ENCODE measurements around the gene TPT1. TPM values are rescaled to one million over a fixed set of nuclear protein-coding genes. Genes with fewer than 3 reads are reported as not detected.

Gene TPT1
- total and polyA plus RNA-seq, 9 of the 15 experiments (the other 6 are each of a cell fraction or from before 2014, with no cell fraction given), result 602 to 2,508 (median 1,784) TPM

DNA sequence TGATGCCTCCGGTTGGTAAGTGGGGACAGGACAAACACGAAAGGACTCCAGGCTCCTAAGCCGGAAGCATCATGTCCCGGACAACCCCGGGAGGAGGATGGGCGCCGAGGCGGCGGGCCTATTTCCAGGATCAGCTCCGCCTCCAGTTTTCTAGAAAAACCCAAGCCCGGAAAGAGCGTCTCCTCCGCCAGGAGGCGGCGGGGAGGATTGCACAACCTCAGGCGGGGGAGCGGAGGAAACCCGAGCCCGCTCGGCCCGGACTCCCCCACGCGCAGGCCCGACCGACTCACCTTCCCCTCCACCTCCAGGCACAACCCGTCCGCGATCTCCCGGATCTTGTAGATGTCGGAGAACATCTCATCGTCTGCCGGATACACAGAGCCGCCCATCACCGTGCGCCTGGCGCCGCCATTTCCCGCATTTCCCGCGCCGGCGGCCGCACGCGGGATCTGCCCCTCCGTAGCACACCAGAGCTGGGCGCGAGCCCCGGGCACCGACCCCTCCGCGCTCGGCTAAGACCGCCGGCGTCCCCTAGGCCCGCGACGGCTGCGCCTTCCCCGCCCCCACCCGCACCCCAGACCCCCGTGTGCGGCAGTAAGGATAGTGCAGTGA is 455 bp downstream of the TPT1 start (continued):
- TF ChIP-seq, protein P1, sequence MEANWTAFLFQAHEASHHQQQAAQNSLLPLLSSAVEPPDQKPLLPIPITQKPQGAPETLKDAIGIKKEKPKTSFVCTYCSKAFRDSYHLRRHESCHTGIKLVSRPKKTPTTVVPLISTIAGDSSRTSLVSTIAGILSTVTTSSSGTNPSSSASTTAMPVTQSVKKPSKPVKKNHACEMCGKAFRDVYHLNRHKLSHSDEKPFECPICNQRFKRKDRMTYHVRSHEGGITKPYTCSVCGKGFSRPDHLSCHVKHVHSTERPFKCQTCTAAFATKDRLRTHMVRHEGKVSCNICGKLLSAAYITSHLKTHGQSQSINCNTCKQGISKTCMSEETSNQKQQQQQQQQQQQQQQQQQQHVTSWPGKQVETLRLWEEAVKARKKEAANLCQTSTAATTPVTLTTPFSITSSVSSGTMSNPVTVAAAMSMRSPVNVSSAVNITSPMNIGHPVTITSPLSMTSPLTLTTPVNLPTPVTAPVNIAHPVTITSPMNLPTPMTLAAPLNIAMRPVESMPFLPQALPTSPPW (CRISPR knock-in tag; IDR thresholded peaks at IDR 0.05), result no peak
- TF ChIP-seq ZNF174 (CRISPR knock-in tag; IDR thresholded peaks at IDR 0.05) (no peak), KLF1 (tag; IDR thresholded peaks at IDR 0.05) (no peak), GTF2A2 (tag; IDR thresholded peaks at IDR 0.05) (no peak; the same call in none of the 2 replicates), ZNF217 (CRISPR knock-in tag; IDR thresholded peaks at IDR 0.05) (no peak), SUPT5H (IDR thresholded peaks at IDR 0.05) (0 out of 2 replicates have a peak, but pooled peaks have one; percentile 65), TAF15 (IDR thresholded peaks at IDR 0.05; ENCODE audit: low read depth, low read length) (no peak), HDAC1 (IDR thresholded peaks at IDR 0.05) (0 out of 4 replicates have a peak, but pooled peaks of 1 of the 2 experiments have one; percentile 10), RBM15 (IDR thresholded peaks at IDR 0.05; ENCODE audit: insufficient read depth, low read length) (no peak), CBX8 (IDR thresholded peaks at IDR 0.05; ENCODE audit: borderline replicate concordance, extremely low read depth, low read depth, low read length, poor library complexity, severe bottlenecking) (no peak), FUS (optimal IDR thresholded peaks at IDR 0.05; ENCODE audit: low read depth, low read length) (no peak), RBM17 (IDR thresholded peaks at IDR 0.05; ENCODE audit: borderline replicate concordance, low read depth, low read length) (no peak), CREB1 (IDR thresholded peaks at IDR 0.05) (no peak), CREB1 (CRISPR knock-in tag; IDR thresholded peaks at IDR 0.05) (no peak), YY1 (IDR thresholded peaks at IDR 0.05; ENCODE audit: borderline replicate concordance in 1 of 3, control insufficient read depth in 1 of 3, extremely low read depth in 1 of 3, insufficient read depth in 3 of 3, insufficient read length in 1 of 3, insufficient replicate concordance in 2 of 3, low read depth in 1 of 3, low read length in 2 of 3) (peak; percentile 9 to 72 (median 35)), NCOR1 (IDR thresholded peaks at IDR 0.05) (peak; percentile 64), TEAD1 (CRISPR knock-in tag; IDR thresholded peaks at IDR 0.05) (0 out of 4 replicates have a peak, but pooled peaks of 1 of the 2 experiments have one; percentile 72), BMI1 (IDR thresholded peaks at IDR 0.05; ENCODE audit: low read length) (no peak), HNRNPLL (IDR thresholded peaks at IDR 0.05; ENCODE audit: low read depth, low read length, poor library complexity, severe bottlenecking) (peak; percentile 37), ZNF76 (CRISPR knock-in tag; IDR thresholded peaks at IDR 0.05; ENCODE audit: borderline replicate concordance) (0 out of 2 replicates have a peak, but pooled peaks have one; percentile 44)
- TF ChIP-seq, protein P2, sequence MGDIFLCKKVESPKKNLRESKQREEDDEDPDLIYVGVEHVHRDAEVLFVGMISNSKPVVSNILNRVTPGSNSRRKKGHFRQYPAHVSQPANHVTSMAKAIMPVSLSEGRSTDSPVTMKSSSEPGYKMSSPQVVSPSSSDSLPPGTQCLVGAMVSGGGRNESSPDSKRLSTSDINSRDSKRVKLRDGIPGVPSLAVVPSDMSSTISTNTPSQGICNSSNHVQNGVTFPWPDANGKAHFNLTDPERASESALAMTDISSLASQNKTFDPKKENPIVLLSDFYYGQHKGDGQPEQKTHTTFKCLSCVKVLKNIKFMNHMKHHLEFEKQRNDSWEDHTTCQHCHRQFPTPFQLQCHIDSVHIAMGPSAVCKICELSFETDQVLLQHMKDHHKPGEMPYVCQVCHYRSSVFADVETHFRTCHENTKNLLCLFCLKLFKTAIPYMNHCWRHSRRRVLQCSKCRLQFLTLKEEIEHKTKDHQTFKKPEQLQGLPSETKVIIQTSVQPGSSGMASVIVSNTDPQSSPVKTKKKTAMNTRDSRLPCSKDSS (IDR thresholded peaks at IDR 0.05; ENCODE audit: low read depth, partially characterized antibody), result no peak
- TF ChIP-seq, protein P3, sequence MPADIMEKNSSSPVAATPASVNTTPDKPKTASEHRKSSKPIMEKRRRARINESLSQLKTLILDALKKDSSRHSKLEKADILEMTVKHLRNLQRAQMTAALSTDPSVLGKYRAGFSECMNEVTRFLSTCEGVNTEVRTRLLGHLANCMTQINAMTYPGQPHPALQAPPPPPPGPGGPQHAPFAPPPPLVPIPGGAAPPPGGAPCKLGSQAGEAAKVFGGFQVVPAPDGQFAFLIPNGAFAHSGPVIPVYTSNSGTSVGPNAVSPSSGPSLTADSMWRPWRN (IDR thresholded peaks at IDR 0.05; ENCODE audit: low read depth), result no peak
- TF ChIP-seq, protein P4, sequence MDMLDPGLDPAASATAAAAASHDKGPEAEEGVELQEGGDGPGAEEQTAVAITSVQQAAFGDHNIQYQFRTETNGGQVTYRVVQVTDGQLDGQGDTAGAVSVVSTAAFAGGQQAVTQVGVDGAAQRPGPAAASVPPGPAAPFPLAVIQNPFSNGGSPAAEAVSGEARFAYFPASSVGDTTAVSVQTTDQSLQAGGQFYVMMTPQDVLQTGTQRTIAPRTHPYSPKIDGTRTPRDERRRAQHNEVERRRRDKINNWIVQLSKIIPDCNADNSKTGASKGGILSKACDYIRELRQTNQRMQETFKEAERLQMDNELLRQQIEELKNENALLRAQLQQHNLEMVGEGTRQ (CRISPR knock-in tag; IDR thresholded peaks at IDR 0.05), result no peak
